SU-DHL-6 (cell line): ENCODE results near the gene TSHZ3.

ENCODE experiments used
- CTCF ChIP-seq: fragments of 200-600 bp; sonication (generic); IDR thresholded peaks from one replicate; pipeline ENCODE4 v1.5.1; 2017; ENCODE audit warnings: antibody characterized with exemption, mild to moderate bottlenecking, low read length, moderate library complexity; ENCODE audit not compliant: insufficient read depth, poor library complexity, severe bottlenecking
- EZH2phosphoT487 ChIP-seq: fragments of 200-600 bp; sonication (generic), shearing (Covaris generic); conservative IDR thresholded peaks from 2 replicates; pipeline ENCODE4 v1.6.1; 2018; ENCODE audit warnings: mild to moderate bottlenecking, antibody characterized with exemption, low read length, moderate library complexity, mixed read lengths

DNA sequence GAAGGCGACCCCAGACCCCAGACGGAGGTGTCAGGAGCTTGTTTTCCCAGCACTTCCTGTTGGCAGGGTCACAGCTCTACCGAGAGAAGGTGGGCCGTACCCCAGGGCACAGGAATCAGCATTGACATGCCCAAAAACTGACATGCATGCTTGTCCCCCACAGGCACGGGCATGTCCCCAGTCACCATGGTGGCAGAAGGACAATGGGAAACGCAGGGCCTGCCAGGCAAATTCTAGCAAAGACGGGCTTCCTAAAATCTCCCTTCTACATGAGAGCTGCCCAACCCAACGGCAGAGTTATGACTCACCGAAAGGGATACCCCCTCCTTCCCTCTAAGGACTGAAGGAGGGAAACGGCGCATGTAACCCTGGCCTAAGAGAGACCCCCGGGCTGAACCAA lies 18.5 kb downstream of the TSHZ3 start:
- TF ChIP-seq CTCF (no peak), EZH2phosphoT487 (no peak)
